Neural progenitor cell (in vitro differentiated cells): ENCODE data around the gene SPAG6. TPM values are rescaled to one million over a fixed set of nuclear protein-coding genes. Genes with fewer than 3 reads are reported as not detected.

Source experiments
- DNase-seq: peaks from one replicate; pipeline ENCODE4 v3.0.0-alpha.2; 2016; ENCODE audit warnings: low spot score
- H2AFZ ChIP-seq: fragments of 200-600 bp; sonication (generic); replicated peaks from 2 replicates; pipeline ENCODE4 v1.6.1; 2016; ENCODE audit warnings: antibody characterized with exemption
- H3F3A ChIP-seq: fragments of 200-600 bp; sonication (generic); 2 replicates; pipeline ENCODE4 v1.6.1; 2016; ENCODE audit warnings: antibody characterized with exemption, low read depth
- H3K27ac ChIP-seq: fragments of 200-600 bp; sonication (generic); 2 replicates; pipeline ENCODE4 v1.5.1; 2016; ENCODE audit warnings: mild to moderate bottlenecking
- H3K27me3 ChIP-seq: fragments of 200-600 bp; sonication (generic); 2 replicates; pipeline ENCODE4 v1.6.1; 2016; ENCODE audit warnings: mild to moderate bottlenecking, moderate library complexity
- H3K36me3 ChIP-seq: fragments of 200-600 bp; sonication (generic); 2 replicates; pipeline ENCODE4 v1.5.1; 2016
- H3K4me1 ChIP-seq: fragments of 200-600 bp; sonication (generic); 2 replicates; pipeline ENCODE4 v1.6.1; 2016; ENCODE audit warnings: mixed run types
- H3K4me2 ChIP-seq: fragments of 200-600 bp; sonication (generic); 2 replicates; pipeline ENCODE4 v1.6.1; 2016
- H3K4me3 ChIP-seq: fragments of 200-600 bp; sonication (generic); 2 replicates; pipeline ENCODE4 v1.5.1; 2016
- H3K79me2 ChIP-seq: fragments of 200-600 bp; sonication (generic); 2 replicates; pipeline ENCODE4 v1.6.1; 2016; ENCODE audit warnings: low read depth
- H3K9ac ChIP-seq: fragments of 200-600 bp; sonication (generic); 2 replicates; pipeline ENCODE4 v1.6.1; 2016
- H3K9me3 ChIP-seq: fragments of 200-600 bp; sonication (generic); 2 replicates; pipeline ENCODE4 v1.5.1; 2016; ENCODE audit warnings: low read depth
- H4K20me1 ChIP-seq: fragments of 200-600 bp; sonication (generic); 2 replicates; pipeline ENCODE4 v1.6.1; 2016; ENCODE audit warnings: low read depth
- H3K27ac Mint-ChIP-seq: 3 replicates; pipeline ENCODE4 v1.8.0; 2021; ENCODE audit warnings: mixed read lengths
- H3K27me3 Mint-ChIP-seq: 2 replicates; pipeline ENCODE4 v1.8.0; 2022; ENCODE audit warnings: low read depth, mild to moderate bottlenecking, inconsistent platforms, moderate library complexity, mixed read lengths; ENCODE audit not compliant: insufficient read depth
- H3K36me3 Mint-ChIP-seq: 3 replicates; pipeline ENCODE4 v1.8.0; 2021; ENCODE audit warnings: mixed read lengths
- H3K4me1 Mint-ChIP-seq: 3 replicates; pipeline ENCODE4 v1.8.0; 2021; ENCODE audit warnings: mixed read lengths
- H3K4me3 Mint-ChIP-seq: 3 replicates; pipeline ENCODE4 v1.8.0; 2021; ENCODE audit warnings: mild to moderate bottlenecking, moderate library complexity, mixed read lengths
- H3K9me3 Mint-ChIP-seq: 3 replicates; pipeline ENCODE4 v1.8.0; 2020; ENCODE audit warnings: mixed read lengths
- EZH2 ChIP-seq: fragments of 200-600 bp; sonication (generic); IDR thresholded peaks from 2 replicates; pipeline ENCODE4 v1.6.1; 2017; ENCODE audit warnings: antibody characterized with exemption, mild to moderate bottlenecking, moderate library complexity
- EZH2phosphoT487 ChIP-seq: fragments of 200-600 bp; sonication (generic); IDR thresholded peaks from 2 replicates; pipeline ENCODE4 v1.6.1; 2017; ENCODE audit warnings: antibody characterized with exemption
- total RNA-seq: library from RNA; depleted of rRNA; stranded (reverse); fragments of >200 nt; gene quantifications from 2 replicates; pipeline ENCODE4 v1.2.3, GENCODE V29; 2015; ENCODE audit warnings: low replicate concordance
- TF ChIP-seq, protein P1 (sequence below): fragments of 200-600 bp; sonication (generic); IDR thresholded peaks from 2 replicates; pipeline ENCODE4 v1.5.1; 2017; ENCODE audit warnings: antibody characterized with exemption, mild to moderate bottlenecking

SPAG6 gene
- total RNA-seq, 1 donor from 2014 or later, result 0.71 TPM

DNA sequence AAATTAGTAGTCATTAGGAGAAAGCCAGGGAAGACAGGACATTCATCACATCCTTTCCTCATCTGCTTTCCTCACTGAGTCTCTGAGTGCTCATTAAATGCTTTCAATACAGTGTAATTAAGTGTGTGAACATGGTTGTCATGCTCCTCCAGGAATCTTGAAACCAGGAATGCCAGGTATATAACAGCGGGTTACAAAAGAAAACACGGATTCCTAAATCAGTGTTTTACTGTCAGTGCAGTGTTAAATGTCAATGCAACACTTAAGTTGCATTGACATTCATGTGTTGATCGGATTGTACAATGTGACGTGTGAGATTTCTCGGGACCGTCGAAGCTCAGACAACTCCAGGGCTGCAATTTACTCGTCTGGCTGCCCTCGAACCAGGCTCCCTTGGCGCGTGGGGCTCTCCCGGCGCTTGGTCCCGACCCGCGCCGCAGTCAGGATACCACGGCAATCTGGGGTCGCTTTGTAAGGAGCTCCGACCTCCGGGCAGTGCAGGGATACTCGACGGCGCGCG, 455 bp upstream of the SPAG6 start:
- peaks cover 29% of the 10 kb centered on the region for H3F3A ChIP-seq
- Mint-ChIP-seq H3K27ac (no peak overlapping the region), H3K36me3 (no peaks in the 10 kb centered on the region), H3K4me3 (peak overlapping the region; percentile 69), H3K4me1 (peaks cover 16% of the 10 kb centered on the region), H3K27me3 (peaks cover 60% of the 10 kb centered on the region), H3K9me3 (peaks cover 8% of the 10 kb centered on the region)
- H3K79me2 ChIP-seq, result no peaks in the 10 kb centered on the region
- H3K27me3 ChIP-seq, result peaks cover 100% of the 10 kb centered on the region
- H3K36me3 ChIP-seq, result no peaks in the 10 kb centered on the region
- DNase-seq, result no peak
- peak overlapping the region; percentile 74 for H3K4me2 ChIP-seq
- H3K4me3 ChIP-seq, result peak overlapping the region; percentile 51
- no peak overlapping the region for H3K27ac ChIP-seq
- H3K9me3 ChIP-seq, result no peaks in the 10 kb centered on the region
- peaks cover 2% of the 10 kb centered on the region for H3K4me1 ChIP-seq
- H3K9ac ChIP-seq, result no peak overlapping the region
- peak overlapping the region; percentile 94 for H2AFZ ChIP-seq
- no peak for TF ChIP-seq EZH2phosphoT487
- peak; percentile 89 for TF ChIP-seq EZH2
- peaks cover 10% of the 10 kb centered on the region for H4K20me1 ChIP-seq

DNA sequence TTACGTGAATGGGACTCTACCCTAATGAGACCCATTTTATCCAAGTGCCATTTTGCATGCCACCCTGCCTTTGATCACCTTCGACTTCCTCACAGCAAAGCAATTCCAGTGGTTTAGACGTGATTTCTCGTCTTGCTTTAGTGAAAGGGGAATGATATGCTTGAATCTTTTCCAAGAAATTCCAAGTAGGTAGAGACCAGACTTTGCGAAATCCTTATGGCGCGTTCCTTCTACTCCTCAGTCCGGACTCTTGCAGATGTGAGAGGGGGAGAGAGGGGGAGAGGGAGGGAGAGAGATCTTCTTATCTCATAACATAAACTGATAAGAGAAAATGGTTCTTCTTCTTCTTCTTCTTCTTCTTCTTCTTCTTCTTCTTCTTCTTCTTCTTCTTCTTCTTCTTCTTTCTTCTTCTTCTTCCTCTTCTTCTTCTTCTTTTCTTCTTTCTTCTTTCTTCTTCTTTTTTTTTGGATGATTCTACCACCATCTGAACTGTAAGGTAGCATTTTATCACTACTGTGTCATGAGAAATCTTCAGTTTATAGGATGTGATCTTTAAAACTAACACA, 883 bp downstream of the SPAG6 start:
- Histone ChIP-seq H3K36me3 (no peaks in the 10 kb centered on the region), H3F3A (peaks cover 21% of the 10 kb centered on the region), H4K20me1 (peaks cover 10% of the 10 kb centered on the region), H3K79me2 (no peaks in the 10 kb centered on the region), H3K4me2 (peak overlapping the region; percentile 74), H2AFZ (peak overlapping the region; percentile 94), H3K9me3 (no peaks in the 10 kb centered on the region), H3K4me1 (no peaks in the 10 kb centered on the region), H3K9ac (no peak overlapping the region), H3K27me3 (peaks cover 89% of the 10 kb centered on the region), H3K4me3 (peak overlapping the region; percentile 51), H3K27ac (no peak overlapping the region)
- H3K36me3 Mint-ChIP-seq, result no peaks in the 10 kb centered on the region
- H3K4me1 Mint-ChIP-seq, result peaks cover 12% of the 10 kb centered on the region
- peaks cover 60% of the 10 kb centered on the region for H3K27me3 Mint-ChIP-seq
- peaks cover 8% of the 10 kb centered on the region for H3K9me3 Mint-ChIP-seq
- TF ChIP-seq EZH2phosphoT487 (no peak), EZH2 (no peak)
- TF ChIP-seq, protein P1, sequence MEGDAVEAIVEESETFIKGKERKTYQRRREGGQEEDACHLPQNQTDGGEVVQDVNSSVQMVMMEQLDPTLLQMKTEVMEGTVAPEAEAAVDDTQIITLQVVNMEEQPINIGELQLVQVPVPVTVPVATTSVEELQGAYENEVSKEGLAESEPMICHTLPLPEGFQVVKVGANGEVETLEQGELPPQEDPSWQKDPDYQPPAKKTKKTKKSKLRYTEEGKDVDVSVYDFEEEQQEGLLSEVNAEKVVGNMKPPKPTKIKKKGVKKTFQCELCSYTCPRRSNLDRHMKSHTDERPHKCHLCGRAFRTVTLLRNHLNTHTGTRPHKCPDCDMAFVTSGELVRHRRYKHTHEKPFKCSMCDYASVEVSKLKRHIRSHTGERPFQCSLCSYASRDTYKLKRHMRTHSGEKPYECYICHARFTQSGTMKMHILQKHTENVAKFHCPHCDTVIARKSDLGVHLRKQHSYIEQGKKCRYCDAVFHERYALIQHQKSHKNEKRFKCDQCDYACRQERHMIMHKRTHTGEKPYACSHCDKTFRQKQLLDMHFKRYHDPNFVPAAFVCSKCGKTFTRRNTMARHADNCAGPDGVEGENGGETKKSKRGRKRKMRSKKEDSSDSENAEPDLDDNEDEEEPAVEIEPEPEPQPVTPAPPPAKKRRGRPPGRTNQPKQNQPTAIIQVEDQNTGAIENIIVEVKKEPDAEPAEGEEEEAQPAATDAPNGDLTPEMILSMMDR, result no peak
- no peak overlapping the region for H3K27ac Mint-ChIP-seq
- peak; percentile 21 for DNase-seq
- H3K4me3 Mint-ChIP-seq, result peak overlapping the region; percentile 83

DNA sequence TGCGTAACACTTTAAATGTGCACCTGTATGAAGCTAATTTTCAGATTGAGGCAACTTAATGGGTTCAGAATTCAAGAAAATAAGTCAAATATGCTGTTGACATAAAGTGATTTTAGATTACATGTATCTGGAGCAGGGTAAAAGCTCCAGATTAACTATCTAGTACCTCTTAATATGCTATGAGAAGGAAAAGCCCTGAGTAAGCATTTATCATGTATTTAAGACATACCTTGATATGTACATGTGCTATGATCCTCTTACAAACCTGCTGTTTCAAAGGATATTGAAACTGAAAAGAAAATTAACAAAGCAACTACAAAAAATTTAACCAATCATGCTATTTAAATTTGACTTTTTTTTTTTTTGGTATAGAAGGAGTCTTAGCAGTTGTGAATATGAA, 4.5 kb downstream of the SPAG6 start:
- Histone ChIP-seq H3K27me3 (peaks cover 53% of the 10 kb centered on the region), H2AFZ (no peak overlapping the region), H3K79me2 (no peaks in the 10 kb centered on the region), H3K27ac (no peak overlapping the region), H3K36me3 (no peaks in the 10 kb centered on the region), H3K4me3 (no peak overlapping the region), H3F3A (peaks cover 7% of the 10 kb centered on the region), H3K9me3 (no peaks in the 10 kb centered on the region), H3K4me1 (no peaks in the 10 kb centered on the region), H3K9ac (no peak overlapping the region), H4K20me1 (no peaks in the 10 kb centered on the region), H3K4me2 (no peak overlapping the region)
- no peak overlapping the region for H3K4me3 Mint-ChIP-seq
- DNase-seq, result no peak
- H3K27me3 Mint-ChIP-seq, result peaks cover 29% of the 10 kb centered on the region
- TF ChIP-seq, protein P1, result no peak
- TF ChIP-seq EZH2 (no peak), EZH2phosphoT487 (no peak)
- no peaks in the 10 kb centered on the region for H3K36me3 Mint-ChIP-seq
- no peak overlapping the region for H3K27ac Mint-ChIP-seq
- peaks cover 5% of the 10 kb centered on the region for H3K9me3 Mint-ChIP-seq
- H3K4me1 Mint-ChIP-seq, result peaks cover 1% of the 10 kb centered on the region

DNA sequence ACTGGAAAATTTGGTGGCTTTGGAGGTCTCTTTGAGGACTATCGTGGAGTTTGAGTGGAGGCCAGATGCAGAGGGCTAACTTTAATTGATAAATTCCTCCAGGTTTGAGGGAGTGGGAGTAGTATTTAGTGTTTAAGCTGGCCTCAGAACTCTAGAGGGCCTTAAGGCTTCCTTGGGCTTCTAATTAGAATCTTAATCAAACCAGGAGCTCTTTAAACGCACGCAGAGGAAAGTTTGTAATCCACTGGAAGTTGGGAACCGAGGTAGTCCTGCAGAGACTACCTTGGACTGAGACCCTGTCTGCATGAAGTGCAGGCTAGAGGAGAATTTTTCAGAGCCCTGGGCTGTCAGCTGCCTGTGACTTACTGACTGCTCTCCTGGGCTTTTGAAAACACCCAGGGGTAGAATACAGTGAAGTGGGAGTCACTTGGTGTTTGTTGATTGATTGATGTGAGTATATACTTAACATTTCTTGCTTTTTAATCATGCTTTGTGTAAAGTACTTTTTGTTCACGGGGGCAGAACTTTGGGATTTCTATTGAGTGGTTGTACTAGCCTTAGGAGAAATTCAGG, 5.9 kb downstream of the SPAG6 start:
- no peaks in the 10 kb centered on the region for H3K36me3 ChIP-seq
- no peaks in the 10 kb centered on the region for H3K4me1 ChIP-seq
- Mint-ChIP-seq H3K9me3 (no peaks in the 10 kb centered on the region), H3K4me1 (no peaks in the 10 kb centered on the region), H3K36me3 (no peaks in the 10 kb centered on the region), H3K27me3 (peaks cover 16% of the 10 kb centered on the region), H3K27ac (no peak overlapping the region), H3K4me3 (no peak overlapping the region)
- TF ChIP-seq, protein P1, result no peak
- TF ChIP-seq EZH2 (no peak), EZH2phosphoT487 (no peak)
- no peaks in the 10 kb centered on the region for H3K79me2 ChIP-seq
- no peaks in the 10 kb centered on the region for H4K20me1 ChIP-seq
- H3K27me3 ChIP-seq, result peaks cover 39% of the 10 kb centered on the region
- H3K9me3 ChIP-seq, result no peaks in the 10 kb centered on the region
- peak overlapping the region; percentile 30 for H2AFZ ChIP-seq
- H3K27ac ChIP-seq, result no peak overlapping the region
- no peaks in the 10 kb centered on the region for H3F3A ChIP-seq
- no peak overlapping the region for H3K4me2 ChIP-seq
- H3K4me3 ChIP-seq, result no peak overlapping the region
- H3K9ac ChIP-seq, result no peak overlapping the region
- DNase-seq, result no peak
